Measurements from ENCODE around the gene NATD1. TPM values are rescaled to one million over a fixed set of nuclear protein-coding genes. Genes with fewer than 3 reads are reported as not detected.

The NATD1 gene
- total RNA-seq, 1 experiment from 2014 or later: 3.1 TPM

Other genes with a start within 250 kb of the NATD1 start
- gene USP22, start 210.4 kb downstream of the NATD1 start, total RNA-seq (2021; ENCODE audit: unreplicated experiment): 210 TPM
- 19.6 TPM for gene DHRS7B, start 126.4 kb downstream of the NATD1 start, total RNA-seq (2021; ENCODE audit: unreplicated experiment)
- gene TMEM11, start 39.2 kb downstream of the NATD1 start, total RNA-seq (2021; ENCODE audit: unreplicated experiment): 31.0 TPM
- gene MAP2K3, start 31.3 kb upstream of the NATD1 start, total RNA-seq (2021; ENCODE audit: unreplicated experiment): 96.7 TPM
- gene KCNJ12, start 122.9 kb upstream of the NATD1 start, total RNA-seq (2021; ENCODE audit: unreplicated experiment): 5.8 TPM